ENCODE measurements around the gene FAM3D. TPM values are rescaled to one million over a fixed set of nuclear protein-coding genes. Genes with fewer than 3 reads are reported as not detected.

FAM3D gene
- total and polyA plus RNA-seq, 8 donors: 0.32 to 2.1 (median 0.67) TPM

GRCh38 chr3:58617338-58617761 lies 49.2 kb downstream of the FAM3D start:
- no peak for ATAC-seq
- no peaks in the 10 kb centered on the region for H3K36me3 ChIP-seq
- FAIRE-seq: no peak
- no peak for TF ChIP-seq CTCF (IDR thresholded peaks at IDR 0.05)
- 74 to 80% methylated on average over 8 of the region's 8 CpGs for whole genome bisulfite sequencing, 2 donors
- intact Hi-C loops (cut with DNase I): no loop called here
- no peaks in the 10 kb centered on the region for H3K9me3 ChIP-seq
- H3K27me3 ChIP-seq: no peaks in the 10 kb centered on the region
- H3K4me1 ChIP-seq: no peaks in the 10 kb centered on the region
- H3K4me3 ChIP-seq: no peak overlapping the region
- no peak overlapping the region for H3K27ac ChIP-seq
- no peak for DNase-seq

- ATAC-seq (no peak), FAIRE-seq (no peak), DNase-seq (no peak)
- no peaks in the 10 kb centered on the region for H3K27me3 ChIP-seq
- H3K4me1 ChIP-seq: no peaks in the 10 kb centered on the region
- no peak overlapping the region for H3K27ac ChIP-seq
- 72 to 87% methylated on average over 7 of the region's 7 CpGs for WGBS, 2 donors
- no peaks in the 10 kb centered on the region for H3K9me3 ChIP-seq
- intact Hi-C loops (cut with DNase I): no loop called here
- H3K4me3 ChIP-seq: no peak overlapping the region
- TF ChIP-seq CTCF (IDR thresholded peaks at IDR 0.05): no peak
- no peaks in the 10 kb centered on the region for H3K36me3 ChIP-seq
These were observed 53.1 kb downstream of the FAM3D start for GRCh38 chr3:58613236-58614132.

- Histone ChIP-seq H3K4me3 (no peak overlapping the region), H3K27me3 (no peaks in the 10 kb centered on the region), H3K36me3 (no peaks in the 10 kb centered on the region), H3K9me3 (no peaks in the 10 kb centered on the region), H3K4me1 (no peaks in the 10 kb centered on the region), H3K27ac (no peak overlapping the region)
- intact Hi-C loops (cut with DNase I): no loop called here
- no peak for TF ChIP-seq CTCF (IDR thresholded peaks at IDR 0.05)
- 88 to 90% methylated on average over 9 of the region's 9 CpGs for WGBS, 2 donors
- ATAC-seq: no peak
- DNase-seq: no peak
- no peak for FAIRE-seq
These were observed 53.7 kb downstream of the FAM3D start for GRCh38 chr3:58612830-58613229.

- no peak overlapping the region for H3K27ac ChIP-seq
These were observed 56.6 kb downstream of the FAM3D start for GRCh38 chr3:58609990-58610389.

More at GRCh38 chr3:58609990-58610389, 56.6 kb downstream of the FAM3D start:
- intact Hi-C loops (cut with DNase I): no loop called here
- no peaks in the 10 kb centered on the region for H3K27me3 ChIP-seq
- DNase-seq (no peak), ATAC-seq (peak in 2 of 4 donors; percentile 61 to 64), FAIRE-seq (no peak)
- H3K4me3 ChIP-seq: no peak overlapping the region
- H3K9me3 ChIP-seq: no peaks in the 10 kb centered on the region
- 79 to 84% methylated on average over 7 of the region's 7 CpGs for WGBS, 2 donors
- TF ChIP-seq CTCF (IDR thresholded peaks at IDR 0.05): no peak
- H3K4me1 ChIP-seq: no peaks in the 10 kb centered on the region
- H3K36me3 ChIP-seq: no peaks in the 10 kb centered on the region
